ENCODE measurements around the gene NTM. TPM values are rescaled to one million over a fixed set of nuclear protein-coding genes. Genes with fewer than 3 reads are reported as not detected.

NTM gene
- total RNA-seq, 1 experiment from 2014 or later: 8.6 TPM

- no TSS peak for BruUV-seq (replicated peaks)
- intact Hi-C loops (cut with micrococcal nuclease; ENCODE audit: unreplicated experiment): no loop called here
- ChIA-PET POLR2A (ENCODE audit: low non-redundant PET) (no interaction called here), CTCF (no interaction called here)
- no peak overlapping the region for H3K27ac ChIP-seq (ENCODE audit: low read depth, low read length, poor library complexity, severe bottlenecking)
- DNase-seq (ENCODE audit: low spot score): no peak
- peaks cover 92% of the 10 kb centered on the region for H3K27me3 ChIP-seq (replicated peaks; ENCODE audit: insufficient read depth, low read depth, low read length, poor library complexity)
- H3K36me3 ChIP-seq (ENCODE audit: insufficient read depth, low read length, poor library complexity, severe bottlenecking): no peaks in the 10 kb centered on the region
- peaks cover 3% of the 10 kb centered on the region for H3K9me3 ChIP-seq (ENCODE audit: low read depth, low read length, poor library complexity, severe bottlenecking)
- no peaks in the 10 kb centered on the region for H3K4me1 ChIP-seq (ENCODE audit: insufficient read depth, low read length, poor library complexity, severe bottlenecking)
- TF ChIP-seq CTCF (conservative IDR thresholded peaks at IDR 0.05; ENCODE audit: low read depth, low read length) (no peak), EZH2 (IDR thresholded peaks at IDR 0.05; ENCODE audit: borderline replicate concordance, low read depth, low read length, poor library complexity, severe bottlenecking) (no peak)
- H3K4me3 ChIP-seq (ENCODE audit: low read depth, low read length, poor library complexity, severe bottlenecking): no peak overlapping the region
Observed at GRCh38 chr11:131796541-131796940, 426.1 kb downstream of the NTM start.

GRCh38 chr11:131800452-131800851, 430.0 kb downstream of the NTM start:
- Histone ChIP-seq H3K9me3 (ENCODE audit: low read depth, low read length, poor library complexity, severe bottlenecking) (peaks cover 3% of the 10 kb centered on the region), H3K27me3 (replicated peaks; ENCODE audit: insufficient read depth, low read depth, low read length, poor library complexity) (peaks cover 94% of the 10 kb centered on the region), H3K27ac (ENCODE audit: low read depth, low read length, poor library complexity, severe bottlenecking) (no peak overlapping the region), H3K4me3 (ENCODE audit: low read depth, low read length, poor library complexity, severe bottlenecking) (no peak overlapping the region), H3K36me3 (ENCODE audit: insufficient read depth, low read length, poor library complexity, severe bottlenecking) (no peaks in the 10 kb centered on the region), H3K4me1 (ENCODE audit: insufficient read depth, low read length, poor library complexity, severe bottlenecking) (no peaks in the 10 kb centered on the region)
- intact Hi-C loops (cut with micrococcal nuclease; ENCODE audit: unreplicated experiment): no loop called here
- ChIA-PET POLR2A (ENCODE audit: low non-redundant PET) (no interaction called here), CTCF (no interaction called here)
- no TSS peak for BruUV-seq (replicated peaks)
- no peak for DNase-seq (ENCODE audit: low spot score)
- TF ChIP-seq EZH2 (IDR thresholded peaks at IDR 0.05; ENCODE audit: borderline replicate concordance, low read depth, low read length, poor library complexity, severe bottlenecking): no peak
- no peak for TF ChIP-seq CTCF (conservative IDR thresholded peaks at IDR 0.05; ENCODE audit: low read depth, low read length)

- H3K4me3 ChIP-seq (ENCODE audit: low read depth, low read length, poor library complexity, severe bottlenecking): no peak overlapping the region
- peaks cover 95% of the 10 kb centered on the region for H3K27me3 ChIP-seq (replicated peaks; ENCODE audit: insufficient read depth, low read depth, low read length, poor library complexity)
- no TSS peak for BruUV-seq (replicated peaks)
- intact Hi-C loops (cut with micrococcal nuclease; ENCODE audit: unreplicated experiment): no loop called here
- no peaks in the 10 kb centered on the region for H3K4me1 ChIP-seq (ENCODE audit: insufficient read depth, low read length, poor library complexity, severe bottlenecking)
- ChIA-PET CTCF (no interaction called here), POLR2A (ENCODE audit: low non-redundant PET) (no interaction called here)
- peaks cover 3% of the 10 kb centered on the region for H3K9me3 ChIP-seq (ENCODE audit: low read depth, low read length, poor library complexity, severe bottlenecking)
- no peak for TF ChIP-seq EZH2 (IDR thresholded peaks at IDR 0.05; ENCODE audit: borderline replicate concordance, low read depth, low read length, poor library complexity, severe bottlenecking)
- TF ChIP-seq CTCF (conservative IDR thresholded peaks at IDR 0.05; ENCODE audit: low read depth, low read length): no peak
- no peaks in the 10 kb centered on the region for H3K36me3 ChIP-seq (ENCODE audit: insufficient read depth, low read length, poor library complexity, severe bottlenecking)
- no peak for DNase-seq (ENCODE audit: low spot score)
- no peak overlapping the region for H3K27ac ChIP-seq (ENCODE audit: low read depth, low read length, poor library complexity, severe bottlenecking)
Observed at GRCh38 chr11:131802440-131803115, 432.2 kb downstream of the NTM start.
